ENCODE results near the gene TAF4. TPM values are rescaled to one million over a fixed set of nuclear protein-coding genes. Genes with fewer than 3 reads are reported as not detected.

The TAF4 gene
- total and polyA plus RNA-seq, 2 donors (not counting 3 experiments of a cell fraction or from before 2014, with no cell fraction given), result 6.1 to 19.5 TPM

DNA sequence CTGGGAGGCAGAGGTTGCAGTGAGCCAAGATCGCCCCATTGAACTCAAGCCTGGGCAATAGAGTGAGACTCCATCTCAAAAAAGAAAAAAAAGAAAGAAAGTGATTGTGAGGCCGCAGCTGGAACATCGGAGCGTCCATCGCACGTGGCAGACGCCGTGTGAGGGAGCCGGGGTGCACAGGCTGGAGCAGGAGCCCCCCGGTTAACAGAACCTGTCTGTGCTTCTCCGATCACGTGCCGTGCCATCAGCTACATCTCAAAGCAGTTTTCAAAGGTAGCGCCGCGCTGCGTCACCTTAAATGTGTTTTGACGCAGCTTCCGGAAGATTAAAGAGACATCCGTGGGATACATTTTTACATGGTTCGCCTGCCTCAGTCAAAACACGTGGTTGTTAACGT, 138.9 kb downstream of the TAF4 start:
- Histone ChIP-seq H3K27ac (ENCODE audit: insufficient read depth, low read depth, low read length) (no peak overlapping the region), H2AFZ (ENCODE audit: low read depth, low read length) (no peak overlapping the region), H3K4me3 (replicated peaks in 1 of 3; ENCODE audit: insufficient read depth in 1 of 3, low read depth in 1 of 3, low read length in 3 of 3) (no peak overlapping the region), H3K79me2 (ENCODE audit: control insufficient read depth, insufficient read depth, low read length) (no peaks in the 10 kb centered on the region), H4K20me1 (replicated peaks; ENCODE audit: control insufficient read depth, extremely low read depth, insufficient read depth, low read length) (no peaks in the 10 kb centered on the region), H3K9me3 (replicated peaks; ENCODE audit: control insufficient read depth, insufficient read depth, low read length) (no peaks in the 10 kb centered on the region), H3K27me3 (ENCODE audit: control insufficient read depth in 2 of 2, insufficient read depth in 2 of 2, low read length in 2 of 2) (no peaks in the 10 kb centered on the region), H3K4me1 (ENCODE audit: control insufficient read depth, extremely low read depth, insufficient read depth, low read length) (no peaks in the 10 kb centered on the region), H3K36me3 (ENCODE audit: control insufficient read depth in 2 of 2, extremely low read depth in 1 of 2, insufficient read depth in 2 of 2, low read length in 2 of 2) (no peaks in the 10 kb centered on the region), H3K9ac (replicated peaks; ENCODE audit: extremely low read depth, insufficient read depth, low read length) (no peak overlapping the region), H3K9me1 (replicated peaks; ENCODE audit: control insufficient read depth, extremely low read depth, insufficient read depth, low read length) (no peaks in the 10 kb centered on the region), H3K4me2 (ENCODE audit: insufficient read depth, low read length) (no peak overlapping the region)
- no peak for FAIRE-seq
- TF ChIP-seq EZH2 (IDR thresholded peaks at IDR 0.05; ENCODE audit: borderline replicate concordance, low read depth, low read length, severe bottlenecking), result no peak
- TF ChIP-seq GATA2 (IDR thresholded peaks at IDR 0.05; ENCODE audit: insufficient read depth, insufficient read length, low read depth, low read length), result no peak
- TF ChIP-seq POLR2A (IDR thresholded peaks at IDR 0.05; ENCODE audit: low read depth, low read length), result no peak
- TF ChIP-seq JUN (IDR thresholded peaks at IDR 0.05; ENCODE audit: borderline replicate concordance, insufficient read depth, insufficient read length, low read depth), result no peak
- TF ChIP-seq, protein P1, sequence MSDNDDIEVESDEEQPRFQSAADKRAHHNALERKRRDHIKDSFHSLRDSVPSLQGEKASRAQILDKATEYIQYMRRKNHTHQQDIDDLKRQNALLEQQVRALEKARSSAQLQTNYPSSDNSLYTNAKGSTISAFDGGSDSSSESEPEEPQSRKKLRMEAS (IDR thresholded peaks at IDR 0.05; ENCODE audit: insufficient read depth, insufficient read length), result no peak
- no peak for TF ChIP-seq MYC (IDR thresholded peaks at IDR 0.05; ENCODE audit: low read depth, low read length)
- TF ChIP-seq, protein P2, sequence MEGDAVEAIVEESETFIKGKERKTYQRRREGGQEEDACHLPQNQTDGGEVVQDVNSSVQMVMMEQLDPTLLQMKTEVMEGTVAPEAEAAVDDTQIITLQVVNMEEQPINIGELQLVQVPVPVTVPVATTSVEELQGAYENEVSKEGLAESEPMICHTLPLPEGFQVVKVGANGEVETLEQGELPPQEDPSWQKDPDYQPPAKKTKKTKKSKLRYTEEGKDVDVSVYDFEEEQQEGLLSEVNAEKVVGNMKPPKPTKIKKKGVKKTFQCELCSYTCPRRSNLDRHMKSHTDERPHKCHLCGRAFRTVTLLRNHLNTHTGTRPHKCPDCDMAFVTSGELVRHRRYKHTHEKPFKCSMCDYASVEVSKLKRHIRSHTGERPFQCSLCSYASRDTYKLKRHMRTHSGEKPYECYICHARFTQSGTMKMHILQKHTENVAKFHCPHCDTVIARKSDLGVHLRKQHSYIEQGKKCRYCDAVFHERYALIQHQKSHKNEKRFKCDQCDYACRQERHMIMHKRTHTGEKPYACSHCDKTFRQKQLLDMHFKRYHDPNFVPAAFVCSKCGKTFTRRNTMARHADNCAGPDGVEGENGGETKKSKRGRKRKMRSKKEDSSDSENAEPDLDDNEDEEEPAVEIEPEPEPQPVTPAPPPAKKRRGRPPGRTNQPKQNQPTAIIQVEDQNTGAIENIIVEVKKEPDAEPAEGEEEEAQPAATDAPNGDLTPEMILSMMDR (IDR thresholded peaks at IDR 0.05; ENCODE audit: extremely low read depth in 1 of 2, insufficient read depth in 1 of 2, low read depth in 1 of 2, low read length in 2 of 2), result no peak
- no peak for TF ChIP-seq POLR2AphosphoS5 (IDR thresholded peaks at IDR 0.05; ENCODE audit: insufficient read depth, low read depth, low read length)
- no peak for TF ChIP-seq FOS (IDR thresholded peaks at IDR 0.05; ENCODE audit: borderline replicate concordance, insufficient read depth, low read length)
- intact Hi-C loops (cut with micrococcal nuclease), result no loop called here
- no peak for DNase-seq (ENCODE audit: low read depth, low spot score)
- ChIA-PET POLR2A (no interaction called here), CTCF (no interaction called here)
- dilution Hi-C loops (cut with MboI; ENCODE audit: extremely low pct_ligation_motif_present, low sequenced_read_pairs), result no loop called here
- BruUV-seq (replicated peaks), result no TSS peak

All from endothelial cell of umbilical vein (primary cell).